IMR-90 (cell line): ENCODE results near the gene C10orf120. TPM values are rescaled to one million over a fixed set of nuclear protein-coding genes. Genes with fewer than 3 reads are reported as not detected.

Source experiments
- ATAC-seq: fragments of 200-7000 bp; cut with Tn5 transposase; 2 replicates; pipeline ENCODE4 v1.9.1; 2020; ENCODE audit warnings: low read depth, mild to moderate bottlenecking, moderate library complexity
- Bru-seq: library from RNA; stranded (reverse); fragments of 400-500 nt; gene quantifications from one replicate; lab custom pipeline; 2021; lab: Mats Ljungman, UMichigan
- BruChase-seq, 2 experiments: library from RNA; stranded (reverse); fragments of 400-500 nt; gene quantifications; one replicate each; lab custom pipeline; 2021; lab: Mats Ljungman, UMichigan
- BruUV-seq: library from RNA; stranded (reverse); fragments of 400-500 nt; replicated peaks from 2 replicates; lab custom pipeline; 2021; lab: Mats Ljungman, UMichigan
- CTCF ChIA-PET: fragments of 300-600 bp; formaldehyde crosslinking; extraction: SDS; loops from one replicate; lab custom pipeline; 2021; ENCODE audit warnings: antibody characterized with exemption; lab: Yijun Ruan, JAX
- POLR2A ChIA-PET: fragments of 300-600 bp; sonication (Branson Sonifier 250); formaldehyde crosslinking; loops from one replicate; lab custom pipeline; 2022; ENCODE audit warnings: antibody characterized with exemption; ENCODE audit not compliant: unreplicated experiment; lab: Charles Lee
- DNase-seq: peaks from one replicate; pipeline ENCODE4 v3.0.0; 2013
- H2AFZ ChIP-seq: replicated peaks from 2 replicates; pipeline ENCODE3; 2013; ENCODE audit warnings: low read length, mild to moderate bottlenecking; ENCODE audit not compliant: poor library complexity
- H2AK5ac ChIP-seq: 2 replicates; pipeline ENCODE4 v1.6.1; 2013; ENCODE audit warnings: low read depth, low read length, inconsistent platforms
- H2AK9ac ChIP-seq: replicated peaks from 2 replicates; pipeline ENCODE3; 2013; ENCODE audit warnings: mild to moderate bottlenecking, low read depth, low read length, moderate library complexity; ENCODE audit not compliant: poor library complexity
- H2BK120ac ChIP-seq: 2 replicates; pipeline ENCODE4 v1.6.1; 2013; ENCODE audit warnings: low read depth, low read length, inconsistent platforms
- H2BK15ac ChIP-seq: 3 replicates; pipeline ENCODE4 v1.6.1; 2013; ENCODE audit warnings: low read depth, low read length, inconsistent platforms
- H2BK20ac ChIP-seq: 2 replicates; pipeline ENCODE4 v1.6.1; 2013; ENCODE audit warnings: low read depth, mild to moderate bottlenecking, inconsistent platforms, low read length, moderate library complexity
- H2BK5ac ChIP-seq: 2 replicates; pipeline ENCODE4 v1.6.1; 2013; ENCODE audit warnings: mild to moderate bottlenecking, low read depth, low read length, inconsistent platforms; ENCODE audit not compliant: poor library complexity, severe bottlenecking
- H3K14ac ChIP-seq: replicated peaks from 2 replicates; pipeline ENCODE4 v1.6.1; 2013; ENCODE audit warnings: low read depth, low read length, inconsistent platforms
- H3K18ac ChIP-seq: 2 replicates; pipeline ENCODE4 v1.6.1; 2013; ENCODE audit warnings: low read depth, low read length, control low read depth
- H3K23ac ChIP-seq: 2 replicates; pipeline ENCODE4 v1.6.1; 2013; ENCODE audit warnings: low read depth, low read length, inconsistent platforms
- H3K27ac ChIP-seq: 2 replicates; pipeline ENCODE4 v1.5.1; 2013; ENCODE audit warnings: mild to moderate bottlenecking, control low read depth, low read length; ENCODE audit not compliant: insufficient read depth
- H3K27me3 ChIP-seq: 2 replicates; pipeline ENCODE4 v1.6.1; 2013; ENCODE audit warnings: low read length; ENCODE audit not compliant: control insufficient read depth, insufficient read depth
- H3K36me3 ChIP-seq: 2 replicates; pipeline ENCODE4 v1.6.1; 2013; ENCODE audit warnings: low read length, mixed read lengths; ENCODE audit not compliant: control insufficient read depth, insufficient read depth
- H3K4ac ChIP-seq: 2 replicates; pipeline ENCODE4 v1.6.1; 2013; ENCODE audit warnings: low read depth, low read length, inconsistent platforms
- H3K4me1 ChIP-seq: 2 replicates; pipeline ENCODE4 v1.6.1; 2013; ENCODE audit warnings: low read length, mixed read lengths; ENCODE audit not compliant: control insufficient read depth, insufficient read depth
- H3K4me2 ChIP-seq: 2 replicates; pipeline ENCODE4 v1.6.1; 2013; ENCODE audit warnings: low read depth, mild to moderate bottlenecking, control low read depth, low read length, moderate library complexity
- H3K4me3 ChIP-seq: 2 replicates; pipeline ENCODE4 v1.5.1; 2013; ENCODE audit warnings: low read depth, mild to moderate bottlenecking, control low read depth, low read length, moderate library complexity; ENCODE audit not compliant: insufficient read depth
- H3K56ac ChIP-seq: 2 replicates; pipeline ENCODE4 v1.6.1; 2013; ENCODE audit warnings: low read length, inconsistent platforms; ENCODE audit not compliant: insufficient read depth; ENCODE audit errors: extremely low read depth
- H3K79me1 ChIP-seq, 2 experiments: 2 replicates each; pipeline ENCODE4 v1.6.1; 2013; ENCODE audit warnings: low read length in 2 of 2, inconsistent platforms in 1 of 2, low read depth in 1 of 2
- H3K9ac ChIP-seq: 2 replicates; pipeline ENCODE4 v1.6.1; 2013; ENCODE audit warnings: low read depth, low read length, control low read depth
- H3K9me1 ChIP-seq: 2 replicates; pipeline ENCODE4 v1.6.1; 2013; ENCODE audit warnings: low read length, inconsistent platforms; ENCODE audit not compliant: insufficient read depth
- H3K9me3 ChIP-seq: 2 replicates; pipeline ENCODE4 v1.6.1; 2013; ENCODE audit warnings: low read length; ENCODE audit not compliant: control insufficient read depth, insufficient read depth
- H4K20me1 ChIP-seq: 2 replicates; pipeline ENCODE4 v1.6.1; 2013; ENCODE audit warnings: low read length, inconsistent platforms; ENCODE audit not compliant: insufficient read depth
- H4K5ac ChIP-seq: 2 replicates; pipeline ENCODE4 v1.6.1; 2013; ENCODE audit warnings: mild to moderate bottlenecking, low read depth, low read length, control low read depth
- H4K8ac ChIP-seq, 2 experiments: 2 replicates each; pipeline ENCODE4 v1.6.1; 2013; ENCODE audit warnings: low read depth in 2 of 2, low read length in 2 of 2, control low read depth in 1 of 2, inconsistent platforms in 1 of 2
- H4K91ac ChIP-seq: 2 replicates; pipeline ENCODE4 v1.6.1; 2013; ENCODE audit warnings: low read depth, low read length, inconsistent platforms; ENCODE audit not compliant: insufficient read depth
- BHLHE40 ChIP-seq: fragments of 150-350 bp; IDR thresholded peaks from 2 replicates; pipeline ENCODE4 v1.6.1; 2016; ENCODE audit warnings: mild to moderate bottlenecking, low read depth, low read length
- MAZ ChIP-seq: IDR thresholded peaks from 2 replicates; pipeline ENCODE4 v1.6.1; 2012; ENCODE audit warnings: low read depth, mild to moderate bottlenecking, low read length, improper control_type of control experiment, moderate library complexity, borderline replicate concordance
- POLR2A ChIP-seq: IDR thresholded peaks from 2 replicates; pipeline ENCODE4 v1.6.1; 2012; ENCODE audit warnings: mild to moderate bottlenecking, low read depth, low read length
- RFX5 ChIP-seq: IDR thresholded peaks from 2 replicates; pipeline ENCODE4 v1.8.0; 2012; ENCODE audit warnings: low read depth, mild to moderate bottlenecking, low read length, moderate library complexity
- WGBS, 2 experiments: methylation state at CpG; one replicate each; pipeline versions ENCODE4 v1.1.5 to v1.1.7; 2013; ENCODE audit warnings: missing lambda C conversion rate in 2 of 2; ENCODE audit not compliant: insufficient read length in 1 of 2; ENCODE audit errors: extremely low coverage in 2 of 2; 5-methylcytosine and 5-hydroxymethylcytosine counted together
- dilution Hi-C: fragments of 300-500 bp; cut with HindIII; formaldehyde crosslinking; loops from one replicate; pipeline ENCODE4 v1.14.3; 2018; ENCODE audit warnings: low sequenced_read_pairs; ENCODE audit not compliant: unreplicated experiment
- in situ Hi-C: fragments of 300-500 bp; cut with MboI; formaldehyde crosslinking; loops from 3 replicates; pipeline ENCODE4 v1.14.3; 2019; ENCODE audit warnings: low sequenced_read_pairs, inconsistent platforms, mixed read lengths
- intact Hi-C: fragments of 100-400 bp; cut with micrococcal nuclease; formaldehyde crosslinking; loops from 2 replicates; pipeline ENCODE4 v1.10.0; 2022
- long read RNA-seq: library from polyadenylated mRNA; unstranded; transcript quantifications from one replicate; pipeline ENCODE4 v2.0.0, GENCODE V29; 2021; ENCODE audit not compliant: unreplicated experiment
- polyA plus RNA-seq, 3 experiments: library from polyadenylated mRNA; depleted of rRNA; stranded (reverse); fragments of >200 nt; gene quantifications; 2 replicates each; pipeline ENCODE4 v1.2.3, GENCODE V29; 2012; ENCODE audit warnings: low replicate concordance in 1 of 3
- total RNA-seq: library from RNA; depleted of rRNA; stranded (reverse); fragments of >200 nt; gene quantifications from 2 replicates; pipeline ENCODE4 v1.2.3, GENCODE V29; 2012; rRNA removed

C10orf120 gene
- not detected in 2 replicates for total RNA-seq
- polyA plus RNA-seq (2012; rRNA removed) = not detected in 2 replicates
- not detected in 2 replicates for polyA plus RNA-seq (2012; cell fraction: cytosol; rRNA removed)
- not detected in 2 replicates for polyA plus RNA-seq (2012; cell fraction: nucleus; rRNA removed; ENCODE audit: low replicate concordance)
- Bru-seq, nascent RNA = not detected
- BruChase-seq, experiment 1, labeled RNA remaining after a 6-hour chase = percentile 16 among the genes with signal in this experiment
- not detected for BruChase-seq, experiment 2, labeled RNA remaining after a 2-hour chase
- long read RNA-seq = 0 reads

DNA sequence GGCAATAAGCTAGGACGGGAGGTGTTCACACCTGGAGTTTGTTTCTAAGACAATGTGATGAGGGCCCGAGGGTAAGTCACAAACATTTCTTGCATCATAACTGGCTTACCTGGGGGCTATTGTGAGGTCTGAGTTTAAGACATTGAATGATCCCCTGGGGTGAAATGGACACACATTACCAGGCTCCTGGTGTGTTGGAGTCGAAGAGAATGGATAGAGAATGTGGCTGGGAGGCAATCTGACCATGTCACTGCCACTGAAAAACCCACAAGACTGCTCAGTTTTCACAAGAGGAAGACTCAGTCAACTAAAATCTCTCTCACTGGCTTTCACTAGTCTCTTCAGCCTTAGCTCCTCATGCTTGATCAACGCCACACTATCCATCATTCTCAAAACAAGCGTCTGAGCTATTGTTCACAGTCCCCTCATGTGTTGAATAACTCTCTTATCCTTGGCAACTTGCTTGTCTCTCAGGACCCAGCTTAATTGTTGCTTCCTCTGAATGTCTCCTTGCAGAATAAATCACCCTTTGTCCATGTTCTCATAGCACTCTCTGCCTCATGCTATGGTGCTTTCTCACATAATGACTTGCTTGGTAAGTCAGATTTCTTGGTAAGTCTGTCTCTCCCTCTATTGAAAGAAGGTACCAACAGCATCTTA is at the start of gene C10orf120:
TSS of gene C10orf120 (minus strand) at position 51 of the 660 bp plus-strand sequence. CDS start 56 bp downstream, outside the sequence.
- intact Hi-C loops = loop anchor here (5.0 to 10.0 kb wide), 2 partner anchors 135 to 358 kb away; partner anchors contain the start of gene DMBT1
- H3K79me1 ChIP-seq = no peaks in the 10 kb centered on the region

More for the DNA sequence above, at the start of gene C10orf120:
- Histone ChIP-seq H3K23ac (no peak within 1 kb of the TSS), H4K20me1 (no peaks in the 10 kb centered on the region), H3K9me3 (no peaks in the 10 kb centered on the region), H3K18ac (no peak within 1 kb of the TSS), H3K4me2 (no peak within 1 kb of the TSS), H3K36me3 (no peaks in the 10 kb centered on the region), H3K27ac (no peak within 1 kb of the TSS), H3K56ac (no peak within 1 kb of the TSS), H2AK5ac (no peak within 1 kb of the TSS), H2BK15ac (no peak within 1 kb of the TSS), H2AK9ac (no peak within 1 kb of the TSS), H3K27me3 (no peaks in the 10 kb centered on the region), H3K4ac (no peak within 1 kb of the TSS), H4K91ac (no peak within 1 kb of the TSS), H3K14ac (no peak within 1 kb of the TSS), H3K4me3 (no peak within 1 kb of the TSS), H3K9me1 (no peaks in the 10 kb centered on the region; the same call in 1 of the 2 replicates), H3K9ac (no peak within 1 kb of the TSS), H4K5ac (no peak within 1 kb of the TSS), H3K4me1 (no peaks in the 10 kb centered on the region), H2BK20ac (no peak within 1 kb of the TSS), H2BK5ac (no peak within 1 kb of the TSS), H4K8ac (no peak within 1 kb of the TSS), H2AFZ (no peak within 1 kb of the TSS), H2BK120ac (no peak within 1 kb of the TSS)
- ATAC-seq = no peak
- CTCF ChIA-PET = no interaction called here
- no peak for DNase-seq
- dilution Hi-C loops (no loop called here), in situ Hi-C loops (no loop called here)
- POLR2A ChIA-PET = no interaction called here
- 16% methylated on average over 2 of the region's 5 CpGs; no CpG with 5 or more reads in 1 of the 2 experiments for WGBS, 2 experiments
- no TSS peak for BruUV-seq
- no peak for TF ChIP-seq MAZ
- no peak for TF ChIP-seq RFX5
- no peak for TF ChIP-seq BHLHE40
- TF ChIP-seq POLR2A = no peak
